IMR-90 (cell line): ENCODE data around the gene RAB9B. TPM values are rescaled to one million over a fixed set of nuclear protein-coding genes. Genes with fewer than 3 reads are reported as not detected.

ENCODE experiments used
- ATAC-seq: fragments of 200-7000 bp; cut with Tn5 transposase; 2 replicates; pipeline ENCODE4 v1.9.1; 2020; ENCODE audit warnings: low read depth, mild to moderate bottlenecking, moderate library complexity
- BruUV-seq: library from RNA; stranded (reverse); fragments of 400-500 nt; replicated peaks from 2 replicates; lab custom pipeline; 2021; lab: Mats Ljungman, UMichigan
- CTCF ChIA-PET: fragments of 300-600 bp; formaldehyde crosslinking; extraction: SDS; loops from one replicate; lab custom pipeline; 2021; ENCODE audit warnings: antibody characterized with exemption; lab: Yijun Ruan, JAX
- POLR2A ChIA-PET: fragments of 300-600 bp; sonication (Branson Sonifier 250); formaldehyde crosslinking; loops from one replicate; lab custom pipeline; 2022; ENCODE audit warnings: antibody characterized with exemption; ENCODE audit not compliant: unreplicated experiment; lab: Charles Lee
- DNase-seq: peaks from one replicate; pipeline ENCODE4 v3.0.0; 2013
- H2AFZ ChIP-seq: replicated peaks from 2 replicates; pipeline ENCODE3; 2013; ENCODE audit warnings: low read length, mild to moderate bottlenecking; ENCODE audit not compliant: poor library complexity
- H2AK5ac ChIP-seq: 2 replicates; pipeline ENCODE4 v1.6.1; 2013; ENCODE audit warnings: low read depth, low read length, inconsistent platforms
- H2AK9ac ChIP-seq: replicated peaks from 2 replicates; pipeline ENCODE3; 2013; ENCODE audit warnings: mild to moderate bottlenecking, low read depth, low read length, moderate library complexity; ENCODE audit not compliant: poor library complexity
- H2BK120ac ChIP-seq: 2 replicates; pipeline ENCODE4 v1.6.1; 2013; ENCODE audit warnings: low read depth, low read length, inconsistent platforms
- H2BK15ac ChIP-seq: 3 replicates; pipeline ENCODE4 v1.6.1; 2013; ENCODE audit warnings: low read depth, low read length, inconsistent platforms
- H2BK20ac ChIP-seq: 2 replicates; pipeline ENCODE4 v1.6.1; 2013; ENCODE audit warnings: low read depth, mild to moderate bottlenecking, inconsistent platforms, low read length, moderate library complexity
- H2BK5ac ChIP-seq: 2 replicates; pipeline ENCODE4 v1.6.1; 2013; ENCODE audit warnings: mild to moderate bottlenecking, low read depth, low read length, inconsistent platforms; ENCODE audit not compliant: poor library complexity, severe bottlenecking
- H3K14ac ChIP-seq: replicated peaks from 2 replicates; pipeline ENCODE4 v1.6.1; 2013; ENCODE audit warnings: low read depth, low read length, inconsistent platforms
- H3K18ac ChIP-seq: 2 replicates; pipeline ENCODE4 v1.6.1; 2013; ENCODE audit warnings: low read depth, low read length, control low read depth
- H3K23ac ChIP-seq: 2 replicates; pipeline ENCODE4 v1.6.1; 2013; ENCODE audit warnings: low read depth, low read length, inconsistent platforms
- H3K27ac ChIP-seq: 2 replicates; pipeline ENCODE4 v1.5.1; 2013; ENCODE audit warnings: mild to moderate bottlenecking, control low read depth, low read length; ENCODE audit not compliant: insufficient read depth
- H3K27me3 ChIP-seq: 2 replicates; pipeline ENCODE4 v1.6.1; 2013; ENCODE audit warnings: low read length; ENCODE audit not compliant: control insufficient read depth, insufficient read depth
- H3K36me3 ChIP-seq: 2 replicates; pipeline ENCODE4 v1.6.1; 2013; ENCODE audit warnings: low read length, mixed read lengths; ENCODE audit not compliant: control insufficient read depth, insufficient read depth
- H3K4ac ChIP-seq: 2 replicates; pipeline ENCODE4 v1.6.1; 2013; ENCODE audit warnings: low read depth, low read length, inconsistent platforms
- H3K4me1 ChIP-seq: 2 replicates; pipeline ENCODE4 v1.6.1; 2013; ENCODE audit warnings: low read length, mixed read lengths; ENCODE audit not compliant: control insufficient read depth, insufficient read depth
- H3K4me2 ChIP-seq: 2 replicates; pipeline ENCODE4 v1.6.1; 2013; ENCODE audit warnings: low read depth, mild to moderate bottlenecking, control low read depth, low read length, moderate library complexity
- H3K4me3 ChIP-seq: 2 replicates; pipeline ENCODE4 v1.5.1; 2013; ENCODE audit warnings: low read depth, mild to moderate bottlenecking, control low read depth, low read length, moderate library complexity; ENCODE audit not compliant: insufficient read depth
- H3K56ac ChIP-seq: 2 replicates; pipeline ENCODE4 v1.6.1; 2013; ENCODE audit warnings: low read length, inconsistent platforms; ENCODE audit not compliant: insufficient read depth; ENCODE audit errors: extremely low read depth
- H3K79me1 ChIP-seq, 2 experiments: 2 replicates each; pipeline ENCODE4 v1.6.1; 2013; ENCODE audit warnings: low read length in 2 of 2, inconsistent platforms in 1 of 2, low read depth in 1 of 2
- H3K9ac ChIP-seq: 2 replicates; pipeline ENCODE4 v1.6.1; 2013; ENCODE audit warnings: low read depth, low read length, control low read depth
- H3K9me1 ChIP-seq: 2 replicates; pipeline ENCODE4 v1.6.1; 2013; ENCODE audit warnings: low read length, inconsistent platforms; ENCODE audit not compliant: insufficient read depth
- H3K9me3 ChIP-seq: 2 replicates; pipeline ENCODE4 v1.6.1; 2013; ENCODE audit warnings: low read length; ENCODE audit not compliant: control insufficient read depth, insufficient read depth
- H4K20me1 ChIP-seq: 2 replicates; pipeline ENCODE4 v1.6.1; 2013; ENCODE audit warnings: low read length, inconsistent platforms; ENCODE audit not compliant: insufficient read depth
- H4K5ac ChIP-seq: 2 replicates; pipeline ENCODE4 v1.6.1; 2013; ENCODE audit warnings: mild to moderate bottlenecking, low read depth, low read length, control low read depth
- H4K8ac ChIP-seq, 2 experiments: 2 replicates each; pipeline ENCODE4 v1.6.1; 2013; ENCODE audit warnings: low read depth in 2 of 2, low read length in 2 of 2, control low read depth in 1 of 2, inconsistent platforms in 1 of 2
- H4K91ac ChIP-seq: 2 replicates; pipeline ENCODE4 v1.6.1; 2013; ENCODE audit warnings: low read depth, low read length, inconsistent platforms; ENCODE audit not compliant: insufficient read depth
- CEBPB ChIP-seq: IDR thresholded peaks from 2 replicates; pipeline ENCODE4 v1.6.1; 2012; ENCODE audit warnings: low read depth, low read length, improper control_type of control experiment
- ELK1 ChIP-seq: fragments of 150-350 bp; IDR thresholded peaks from 2 replicates; pipeline ENCODE4 v1.6.1; 2016; ENCODE audit warnings: low read depth, mild to moderate bottlenecking, low read length, moderate library complexity, borderline replicate concordance
- MAZ ChIP-seq: IDR thresholded peaks from 2 replicates; pipeline ENCODE4 v1.6.1; 2012; ENCODE audit warnings: low read depth, mild to moderate bottlenecking, low read length, improper control_type of control experiment, moderate library complexity, borderline replicate concordance
- MXI1 ChIP-seq: IDR thresholded peaks from 2 replicates; pipeline ENCODE4 v1.6.1; 2012; ENCODE audit warnings: low read depth, mild to moderate bottlenecking, low read length, moderate library complexity, borderline replicate concordance
- NFE2L2 ChIP-seq: fragments of 150-350 bp; IDR thresholded peaks from 2 replicates; pipeline ENCODE4 v1.6.1; 2016; ENCODE audit warnings: low read depth, mild to moderate bottlenecking, low read length
- RAD21 ChIP-seq: IDR thresholded peaks from 2 replicates; pipeline ENCODE4 v1.6.1; 2012; ENCODE audit warnings: low read length, improper control_type of control experiment
- RCOR1 ChIP-seq: IDR thresholded peaks from 2 replicates; pipeline ENCODE4 v1.6.1; 2012; ENCODE audit warnings: mild to moderate bottlenecking, low read length, improper control_type of control experiment; ENCODE audit not compliant: insufficient replicate concordance
- RFX5 ChIP-seq: IDR thresholded peaks from 2 replicates; pipeline ENCODE4 v1.8.0; 2012; ENCODE audit warnings: low read depth, mild to moderate bottlenecking, low read length, moderate library complexity
- WGBS, 2 experiments: methylation state at CpG; one replicate each; pipeline versions ENCODE4 v1.1.5 to v1.1.7; 2013; ENCODE audit warnings: missing lambda C conversion rate in 2 of 2; ENCODE audit not compliant: insufficient read length in 1 of 2; ENCODE audit errors: extremely low coverage in 2 of 2; 5-methylcytosine and 5-hydroxymethylcytosine counted together
- dilution Hi-C: fragments of 300-500 bp; cut with HindIII; formaldehyde crosslinking; loops from one replicate; pipeline ENCODE4 v1.14.3; 2018; ENCODE audit warnings: low sequenced_read_pairs; ENCODE audit not compliant: unreplicated experiment
- in situ Hi-C: fragments of 300-500 bp; cut with MboI; formaldehyde crosslinking; loops from 3 replicates; pipeline ENCODE4 v1.14.3; 2019; ENCODE audit warnings: low sequenced_read_pairs, inconsistent platforms, mixed read lengths
- intact Hi-C: fragments of 100-400 bp; cut with micrococcal nuclease; formaldehyde crosslinking; loops from 2 replicates; pipeline ENCODE4 v1.10.0; 2022
- microRNA-seq, 2 experiments: library from miRNA; stranded (forward) in 1 of 2; unstranded in 1 of 2; fragments of 10-50 nt in 1 of 2; fragments of <30 nt in 1 of 2; gene quantifications in 1 of 2; microRNA quantifications in 1 of 2; one replicate each; pipeline versions ENCODE3 to v1.1.0; 2013 to 2020; ENCODE audit not compliant: insufficient read depth in 1 of 2, insufficient read length in 1 of 2, unreplicated experiment in 1 of 2
- polyA plus RNA-seq, 3 experiments: library from polyadenylated mRNA; depleted of rRNA; stranded (reverse); fragments of >200 nt; gene quantifications; 2 replicates each; pipeline ENCODE4 v1.2.3, GENCODE V29; 2012; ENCODE audit warnings: low replicate concordance in 1 of 3
- small RNA-seq, 5 experiments: library from RNA; depleted of rRNA; stranded (forward); fragments of <200 nt; gene quantifications; one replicate each; pipeline ENCODE3, GENCODE V24; 2012
- total RNA-seq: library from RNA; depleted of rRNA; stranded (reverse); fragments of >200 nt; gene quantifications from 2 replicates; pipeline ENCODE4 v1.2.3, GENCODE V29; 2012; rRNA removed

Gene RAB9B
- total and polyA plus RNA-seq, 2 of the 4 experiments (the other 2 are of a cell fraction): 0.58 to 0.90 TPM

- intact Hi-C loops: no loop called here
- no peak overlapping the region for H3K14ac ChIP-seq
- H3K23ac ChIP-seq: no peak overlapping the region
- BruUV-seq: no TSS peak
- H3K9me3 ChIP-seq: no peaks in the 10 kb centered on the region
- H4K5ac ChIP-seq: no peak overlapping the region
- H2BK20ac ChIP-seq: no peak overlapping the region
- H4K20me1 ChIP-seq: no peaks in the 10 kb centered on the region
- no peak overlapping the region for H3K56ac ChIP-seq
- POLR2A ChIA-PET: no interaction called here
- WGBS, 2 experiments: no CpG with 5 or more reads among the region's 3 CpGs
- H3K18ac ChIP-seq: no peak overlapping the region
- CTCF ChIA-PET: interaction anchor here (0.6 to 1.3 kb wide), 4 partner anchors 34 to 91 kb away, joined by 3 to 4 read pairs (median 3); no protein-coding TSS in a partner anchor
- no peak for TF ChIP-seq RFX5
- TF ChIP-seq NFE2L2: no peak
- no peak for TF ChIP-seq CEBPB
- TF ChIP-seq RCOR1: no peak
- TF ChIP-seq RAD21: no peak
- TF ChIP-seq MAZ: no peak
- TF ChIP-seq MXI1: no peak
- no peak for TF ChIP-seq ELK1
- H2BK5ac ChIP-seq: no peak overlapping the region
- no peaks in the 10 kb centered on the region for H3K9me1 ChIP-seq
- no peak overlapping the region for H3K4me2 ChIP-seq
- no peak overlapping the region for H2BK120ac ChIP-seq
- H3K27ac ChIP-seq: no peak overlapping the region
- no peak overlapping the region for H2AK5ac ChIP-seq
- dilution Hi-C loops: no loop called here
- no peak overlapping the region for H2AK9ac ChIP-seq
- H3K79me1 ChIP-seq: no peaks in the 10 kb centered on the region
- no peak overlapping the region for H2AFZ ChIP-seq
- H4K91ac ChIP-seq: no peak overlapping the region
- H3K27me3 ChIP-seq: peaks cover 32% of the 10 kb centered on the region
- ATAC-seq (no peak), DNase-seq (no peak)
- H3K36me3 ChIP-seq: no peaks in the 10 kb centered on the region
- no peak overlapping the region for H4K8ac ChIP-seq
- no peak overlapping the region for H3K9ac ChIP-seq
- H3K4ac ChIP-seq: no peak overlapping the region
- H3K4me1 ChIP-seq: no peaks in the 10 kb centered on the region
- in situ Hi-C loops: no loop called here
- H2BK15ac ChIP-seq: no peak overlapping the region
- H3K4me3 ChIP-seq: no peak overlapping the region
Observed at GRCh38 chrX:103773445-103773844, 58.6 kb downstream of the RAB9B start.

Small RNA genes lying within 50 kb of the gene (microRNA-seq; reads per million reads assigned to microRNA genes)
- gene RNA5SP511 (ENCODE audit: insufficient read depth, insufficient read length): not detected

Small RNA genes lying within 50 kb of the gene (small RNA-seq; reads per million reads assigned to genes)
- 0 reads per million in 5 experiments for gene RNA5SP511

Other genes starting within 250 kb of the RAB9B start
- 11.1 and 16.7 TPM in 2 replicates for gene TCEAL4, start 246.7 kb downstream of the RAB9B start, total RNA-seq
- gene TCEAL4, start 246.7 kb downstream of the RAB9B start, polyA plus RNA-seq (2012; rRNA removed): 27.3 and 31.9 TPM in 2 replicates
- 3.2 and 13.1 TPM in 2 replicates for gene TCEAL3, start 224.3 kb downstream of the RAB9B start, total RNA-seq
- 21.9 and 24.2 TPM in 2 replicates for gene TCEAL3, start 224.3 kb downstream of the RAB9B start, polyA plus RNA-seq (2012; rRNA removed)
- 9.1 and 15.0 TPM in 2 replicates for gene TCEAL1, start 203.3 kb downstream of the RAB9B start, total RNA-seq
- 18.8 and 21.8 TPM in 2 replicates for gene TCEAL1, start 203.3 kb downstream of the RAB9B start, polyA plus RNA-seq (2012; rRNA removed)
- gene MORF4L2, start 145.6 kb downstream of the RAB9B start, total RNA-seq: 1,218 and 1,398 TPM in 2 replicates
- 501 and 795 TPM in 2 replicates for gene MORF4L2, start 145.6 kb downstream of the RAB9B start, polyA plus RNA-seq (2012; rRNA removed)
- not detected in 2 replicates for gene TMEM31, start 121.3 kb downstream of the RAB9B start, total RNA-seq
- gene TMEM31, start 121.3 kb downstream of the RAB9B start, polyA plus RNA-seq (2012; rRNA removed): 0.17 TPM in 1 of 2 replicates, not detected in the other
- gene PLP1, start 55.4 kb downstream of the RAB9B start, total RNA-seq: 0.18 and 0.28 TPM in 2 replicates
- 0.60 and 0.62 TPM in 2 replicates for gene PLP1, start 55.4 kb downstream of the RAB9B start, polyA plus RNA-seq (2012; rRNA removed)
- gene TMSB15B, start 130.4 kb upstream of the RAB9B start, total RNA-seq: 5.6 and 7.9 TPM in 2 replicates
- gene TMSB15B, start 130.4 kb upstream of the RAB9B start, polyA plus RNA-seq (2012; rRNA removed): 9.0 and 9.9 TPM in 2 replicates
- not detected in 2 replicates for gene H2BW1, start 181.5 kb upstream of the RAB9B start, total RNA-seq
- gene H2BW1, start 181.5 kb upstream of the RAB9B start, polyA plus RNA-seq (2012; rRNA removed): not detected in 2 replicates
- not detected in 2 replicates for gene H2BW2, start 207.7 kb upstream of the RAB9B start, total RNA-seq
- gene H2BW2, start 207.7 kb upstream of the RAB9B start, polyA plus RNA-seq (2012; rRNA removed): not detected in 2 replicates
- gene TMSB15C, start 244.0 kb upstream of the RAB9B start, total RNA-seq: 2.0 and 5.8 TPM in 2 replicates
- gene TMSB15C, start 244.0 kb upstream of the RAB9B start, polyA plus RNA-seq (2012; rRNA removed): 1.9 and 2.1 TPM in 2 replicates